ENCODE results near the gene PRR14. TPM values are rescaled to one million over a fixed set of nuclear protein-coding genes. Genes with fewer than 3 reads are reported as not detected.

Gene PRR14
- total and polyA plus RNA-seq, 2 of the 8 experiments (the other 6 are each of a cell fraction or from before 2014, with no cell fraction given), result 3.6 to 16.1 TPM

- no peak overlapping the region for H3K23ac ChIP-seq (ENCODE audit: insufficient read length)
- no peak overlapping the region for H2AFZ ChIP-seq (ENCODE audit: low read length)
- no peak overlapping the region for H3K14ac ChIP-seq (ENCODE audit: insufficient read length)
- no peak overlapping the region for H4K5ac ChIP-seq (ENCODE audit: insufficient read length, low read depth, low read length)
- CTCF ChIA-PET (ENCODE audit: partially characterized antibody), result interaction anchor here (0.6 to 6.6 kb wide), 9 partner anchors 11 to 572 kb away, joined by 3 to 48 read pairs (median 3); partner anchors contain the start of genes FBRS and PRR14
- peak overlapping the region; percentile 76 to 77 for H3K4me2 ChIP-seq (ENCODE audit: insufficient read depth in 1 of 2, low read depth in 2 of 2, low read length in 2 of 2)
- peaks cover 0 to 4% (median 3%) of the 10 kb centered on the region in 4 experiments; a peak in 5 of 7 replicates for H3K4me1 ChIP-seq (replicated peaks in 1 of 4; ENCODE audit: control insufficient read depth in 3 of 4, insufficient read depth in 4 of 4, low read length in 3 of 4)
- no peak overlapping the region for H2BK15ac ChIP-seq (ENCODE audit: low read length)
- peaks cover 20 to 45% (median 34%) of the 10 kb centered on the region in 4 experiments for H3K27me3 ChIP-seq (replicated peaks in 1 of 4; ENCODE audit: control insufficient read depth in 3 of 4, extremely low read depth in 1 of 4, insufficient read depth in 3 of 4, low read length in 3 of 4)
- H2BK20ac ChIP-seq (ENCODE audit: low read length), result no peak overlapping the region
- POLR2A ChIA-PET (ENCODE audit: partially characterized antibody), result interaction anchor here (0.7 to 4.1 kb wide), 14 partner anchors 11 to 184 kb away, joined by 3 to 21 read pairs (median 5); partner anchors contain the start of genes FBRS, PHKG2 and ZNF785
- H3K18ac ChIP-seq (ENCODE audit: extremely low read depth, low read length), result no peak overlapping the region
- peaks cover 0 to 27% of the 10 kb centered on the region in 2 experiments; a peak in 3 of 4 replicates for H3K79me2 ChIP-seq (ENCODE audit: control insufficient read depth in 1 of 2, insufficient read depth in 2 of 2, low read length in 2 of 2)
- DNase-seq (ENCODE audit: low read depth in 1 of 2, low spot score in 2 of 2), result peak in 1 of 2 experiments; percentile 93
- H3K79me1 ChIP-seq (ENCODE audit: low read depth, low read length), result peaks cover 6% of the 10 kb centered on the region; the same call in 1 of the 2 replicates
- H2AK5ac ChIP-seq (ENCODE audit: low read depth, low read length), result no peak overlapping the region
- peaks cover 5% of the 10 kb centered on the region for H3K23me2 ChIP-seq (ENCODE audit: low read depth, low read length)
- FAIRE-seq, result no peak
- peaks cover 7 to 20% of the 10 kb centered on the region in 2 experiments for H4K20me1 ChIP-seq (replicated peaks in 1 of 2; ENCODE audit: control insufficient read depth in 1 of 2, insufficient read depth in 2 of 2, low read length in 2 of 2)
- peaks cover 8 to 18% (median 10%) of the 10 kb centered on the region in 4 experiments; a peak in 7 of 8 replicates for H3K36me3 ChIP-seq (ENCODE audit: control insufficient read depth in 2 of 4, insufficient read depth in 4 of 4, low read length in 3 of 4)
- H3K4me3 ChIP-seq (ENCODE audit: extremely low read depth in 1 of 4, insufficient read depth in 2 of 4, low read depth in 3 of 4, low read length in 4 of 4), result peak overlapping the region; percentile 40 to 97 (median 79)
- 22% methylated on average over 26 of the region's 26 CpGs; no CpG with 5 or more reads in 1 of the 2 experiments for WGBS, 2 experiments (ENCODE audit: extremely low coverage in 1 of 2, insufficient coverage in 1 of 2, insufficient read length in 1 of 2, insufficient replicate concordance in 2 of 2, low coverage in 1 of 2, low lambda C conversion rate in 2 of 2, missing lambda C conversion rate in 1 of 2)
- H3K9me3 ChIP-seq (ENCODE audit: insufficient read depth in 2 of 2, low read depth in 1 of 2, low read length in 1 of 2), result no peaks in the 10 kb centered on the region
- peak overlapping the region; percentile 100; the same call in 1 of the 2 replicates for H3K27ac ChIP-seq (ENCODE audit: low read depth, low read length)
- H2BK12ac ChIP-seq (ENCODE audit: low read depth, low read length), result no peak overlapping the region; the same call in 1 of the 2 replicates
- H2BK120ac ChIP-seq (replicated peaks; ENCODE audit: low read depth, low read length), result no peak overlapping the region
- no peak overlapping the region for H4K91ac ChIP-seq (replicated peaks; ENCODE audit: insufficient read length, low read length)
- no peak overlapping the region for H3K4ac ChIP-seq (replicated peaks; ENCODE audit: insufficient read length, low read depth, low read length)
- H4K8ac ChIP-seq (ENCODE audit: extremely low read depth, insufficient read depth, low read length), result no peak overlapping the region
- peak overlapping the region in 2 of 4 experiments; percentile 99; a peak in 5 of 7 replicates for H3K9ac ChIP-seq (replicated peaks in 1 of 4; ENCODE audit: extremely low read depth in 1 of 4, low read depth in 3 of 4, low read length in 3 of 4)
- H3K56ac ChIP-seq (replicated peaks; ENCODE audit: insufficient read length, low read depth, low read length), result no peak overlapping the region
- TF ChIP-seq SAP30 (IDR thresholded peaks at IDR 0.05; ENCODE audit: insufficient read depth, insufficient replicate concordance, low read length), result no peak
- no peak for TF ChIP-seq CEBPB (IDR thresholded peaks at IDR 0.05; ENCODE audit: low read depth, low read length)
- peak; percentile 84 for TF ChIP-seq CREB1 (IDR thresholded peaks at IDR 0.05)
- TF ChIP-seq NRF1 (IDR thresholded peaks at IDR 0.05; ENCODE audit: low read depth, low read length), result 0 out of 2 replicates have a peak, but pooled peaks have one; percentile 18
- no peak for TF ChIP-seq POLR2A (IDR thresholded peaks at IDR 0.05; ENCODE audit: control extremely low read depth in 1 of 2, low read depth in 2 of 2, low read length in 2 of 2)
- no peak for TF ChIP-seq HDAC2 (IDR thresholded peaks at IDR 0.05; ENCODE audit: borderline replicate concordance in 1 of 2, low read depth in 2 of 2, low read length in 2 of 2)
- peak; percentile 71 for TF ChIP-seq SIX5 (IDR thresholded peaks at IDR 0.05; ENCODE audit: low read depth, low read length)
- TF ChIP-seq BRCA1 (IDR thresholded peaks at IDR 0.05; ENCODE audit: low read depth, low read length), result peak; percentile 96; the same call in 1 of the 2 replicates
- TF ChIP-seq CHD2 (IDR thresholded peaks at IDR 0.05; ENCODE audit: low read length), result peak; percentile 99; the same call in 1 of the 2 replicates
- no peak for TF ChIP-seq RAD21 (IDR thresholded peaks at IDR 0.05 in 1 of 2, conservative IDR thresholded peaks at IDR 0.05 in 1 of 2; ENCODE audit: low read depth in 2 of 2, low read length in 2 of 2)
- no peak overlapping the region; the same call in 1 of the 2 replicates for H2BK5ac ChIP-seq (ENCODE audit: low read depth, low read length)
These were observed 46.7 kb downstream of the PRR14 start for GRCh38 chr16:30697264-30698138.

Data from H1 (cell line).